Measurements from ENCODE around the gene IL10RA.

The IL10RA gene

DNA sequence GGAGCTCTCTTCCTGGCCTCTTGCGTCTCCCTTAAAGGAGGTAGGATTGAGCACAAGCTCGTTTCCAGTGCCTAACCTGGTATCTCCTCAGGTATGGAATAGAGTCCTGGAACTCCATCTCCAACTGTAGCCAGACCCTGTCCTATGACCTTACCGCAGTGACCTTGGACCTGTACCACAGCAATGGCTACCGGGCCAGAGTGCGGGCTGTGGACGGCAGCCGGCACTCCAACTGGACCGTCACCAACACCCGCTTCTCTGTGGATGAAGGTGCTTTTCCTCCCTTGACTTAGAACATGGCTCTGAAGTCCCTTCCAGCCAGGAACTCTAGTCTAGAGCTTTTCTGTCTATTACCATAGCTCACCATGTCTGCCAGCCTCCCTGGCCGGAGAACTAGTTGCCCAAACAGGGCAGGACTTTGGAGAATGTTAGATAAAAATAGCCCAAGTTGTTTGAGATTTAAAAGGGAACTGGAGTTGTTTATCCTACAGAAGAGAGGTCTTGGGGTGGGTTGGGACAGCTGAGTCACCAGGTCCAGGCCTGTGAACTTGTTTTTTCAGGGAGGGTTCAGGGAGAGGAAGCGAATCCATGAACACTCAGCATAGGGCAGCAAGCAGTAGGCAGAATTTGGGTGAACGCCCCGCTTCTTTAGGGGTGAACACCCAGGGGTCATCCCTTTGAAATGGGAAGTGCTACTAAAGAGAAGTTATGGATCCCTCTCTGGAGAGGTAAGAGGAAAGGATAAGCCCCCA, 3.3 kb downstream of the IL10RA start:
- Histone ChIP-seq H3K4me3 (ENCODE audit: low read length) (no peak overlapping the region), H3K9ac (ENCODE audit: low read length) (no peak overlapping the region), H3F3A (ENCODE audit: insufficient read depth, low read length) (peaks cover 15% of the 10 kb centered on the region), H3K4me1 (ENCODE audit: low read length) (peaks cover 44% of the 10 kb centered on the region), H3K4me2 (ENCODE audit: low read depth, low read length) (no peak overlapping the region; the same call in 1 of the 2 replicates), H4K20me1 (ENCODE audit: insufficient read depth, low read length) (0 out of 2 replicates have a peak, but pooled peaks cover 2% of the 10 kb centered on the region), H3K36me3 (replicated peaks; ENCODE audit: insufficient read depth, low read length) (peaks cover 37% of the 10 kb centered on the region), H3K9me3 (replicated peaks; ENCODE audit: insufficient read depth, low read length) (no peaks in the 10 kb centered on the region), H3K79me2 (ENCODE audit: low read length) (peaks cover 74% of the 10 kb centered on the region), H3K9me2 (replicated peaks; ENCODE audit: insufficient read depth, low read length) (no peaks in the 10 kb centered on the region), H2AFZ (ENCODE audit: low read length) (no peak overlapping the region), H3K27ac (ENCODE audit: low read length) (no peak overlapping the region), H3K27me3 (replicated peaks; ENCODE audit: insufficient read depth, low read length) (no peaks in the 10 kb centered on the region)
- DNase-seq, result no peak
- TF ChIP-seq EZH2phosphoT487 (IDR thresholded peaks at IDR 0.05; ENCODE audit: low read length), result no peak

DNA sequence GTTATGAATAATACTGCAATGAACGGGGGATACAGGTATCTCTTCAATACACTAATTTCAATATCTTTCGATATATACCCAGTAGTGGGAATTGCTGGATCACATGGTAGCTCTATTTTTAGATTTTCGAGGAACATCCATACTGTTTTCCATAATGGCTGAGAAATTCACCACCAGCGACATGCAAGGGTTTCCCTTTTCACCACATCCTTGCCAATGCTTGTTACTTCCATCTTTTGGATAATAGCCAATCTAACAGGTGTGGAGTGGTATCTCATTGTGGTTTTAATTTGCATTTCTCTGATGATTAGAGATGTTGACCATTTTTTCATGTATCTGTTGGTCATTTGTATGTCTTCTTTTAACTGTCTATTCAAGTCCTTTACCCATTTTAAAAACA, 5.9 kb downstream of the IL10RA start:
- Histone ChIP-seq H3K4me1 (ENCODE audit: low read length) (peaks cover 44% of the 10 kb centered on the region), H3K4me2 (ENCODE audit: low read depth, low read length) (0 out of 2 replicates have a peak overlapping the region, but pooled peaks have one; percentile 19)
- TF ChIP-seq EZH2 (optimal IDR thresholded peaks at IDR 0.05; ENCODE audit: low read depth, low read length), result no peak

DNA sequence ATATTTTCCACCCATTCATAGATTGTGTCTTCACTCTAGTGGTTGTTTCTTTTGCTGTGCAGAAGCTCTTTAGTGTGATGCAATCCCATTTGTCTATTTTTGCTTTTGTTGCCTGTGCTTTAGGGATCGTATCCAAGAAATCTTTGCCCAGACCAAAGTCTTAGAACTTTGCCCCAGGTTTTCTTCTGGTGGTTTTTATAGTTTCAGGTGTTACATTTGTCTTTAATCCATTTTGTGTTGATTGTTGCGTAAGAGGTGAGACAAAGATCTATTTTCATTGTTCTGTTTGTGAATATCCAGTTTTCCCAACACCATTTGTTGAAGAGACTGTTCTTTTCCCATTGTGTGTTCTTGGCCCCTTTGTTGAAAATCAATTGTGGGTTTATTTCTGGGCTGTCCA, 6.4 kb downstream of the IL10RA start:
- Histone ChIP-seq H3K4me3 (ENCODE audit: low read length) (no peak overlapping the region), H3K79me2 (ENCODE audit: low read length) (peaks cover 65% of the 10 kb centered on the region), H3K9me2 (replicated peaks; ENCODE audit: insufficient read depth, low read length) (no peaks in the 10 kb centered on the region), H3K9me3 (replicated peaks; ENCODE audit: insufficient read depth, low read length) (no peaks in the 10 kb centered on the region), H3K9ac (ENCODE audit: low read length) (no peak overlapping the region), H2AFZ (ENCODE audit: low read length) (no peak overlapping the region), H3K4me2 (ENCODE audit: low read depth, low read length) (no peak overlapping the region), H3K27me3 (replicated peaks; ENCODE audit: insufficient read depth, low read length) (no peaks in the 10 kb centered on the region), H3K27ac (ENCODE audit: low read length) (no peak overlapping the region), H4K20me1 (ENCODE audit: insufficient read depth, low read length) (0 out of 2 replicates have a peak, but pooled peaks cover 2% of the 10 kb centered on the region), H3K4me1 (ENCODE audit: low read length) (peaks cover 43% of the 10 kb centered on the region), H3K36me3 (replicated peaks; ENCODE audit: insufficient read depth, low read length) (peaks cover 50% of the 10 kb centered on the region), H3F3A (ENCODE audit: insufficient read depth, low read length) (peaks cover 2% of the 10 kb centered on the region)
- TF ChIP-seq EZH2phosphoT487 (IDR thresholded peaks at IDR 0.05; ENCODE audit: low read length) (no peak), CTCF (IDR thresholded peaks at IDR 0.05; ENCODE audit: low read length) (no peak), EZH2 (optimal IDR thresholded peaks at IDR 0.05; ENCODE audit: low read depth, low read length) (no peak)
- no peak for DNase-seq

More for the DNA sequence above, 5.9 kb downstream of the IL10RA start:
- Histone ChIP-seq H3K9ac (ENCODE audit: low read length) (no peak overlapping the region), H3F3A (ENCODE audit: insufficient read depth, low read length) (peaks cover 7% of the 10 kb centered on the region), H3K9me2 (replicated peaks; ENCODE audit: insufficient read depth, low read length) (no peaks in the 10 kb centered on the region), H3K4me3 (ENCODE audit: low read length) (no peak overlapping the region), H4K20me1 (ENCODE audit: insufficient read depth, low read length) (0 out of 2 replicates have a peak, but pooled peaks cover 2% of the 10 kb centered on the region), H3K27me3 (replicated peaks; ENCODE audit: insufficient read depth, low read length) (no peaks in the 10 kb centered on the region), H2AFZ (ENCODE audit: low read length) (no peak overlapping the region), H3K27ac (ENCODE audit: low read length) (no peak overlapping the region), H3K9me3 (replicated peaks; ENCODE audit: insufficient read depth, low read length) (no peaks in the 10 kb centered on the region), H3K79me2 (ENCODE audit: low read length) (peaks cover 69% of the 10 kb centered on the region), H3K36me3 (replicated peaks; ENCODE audit: insufficient read depth, low read length) (peaks cover 47% of the 10 kb centered on the region)
- peak; percentile 34 for DNase-seq

DNA sequence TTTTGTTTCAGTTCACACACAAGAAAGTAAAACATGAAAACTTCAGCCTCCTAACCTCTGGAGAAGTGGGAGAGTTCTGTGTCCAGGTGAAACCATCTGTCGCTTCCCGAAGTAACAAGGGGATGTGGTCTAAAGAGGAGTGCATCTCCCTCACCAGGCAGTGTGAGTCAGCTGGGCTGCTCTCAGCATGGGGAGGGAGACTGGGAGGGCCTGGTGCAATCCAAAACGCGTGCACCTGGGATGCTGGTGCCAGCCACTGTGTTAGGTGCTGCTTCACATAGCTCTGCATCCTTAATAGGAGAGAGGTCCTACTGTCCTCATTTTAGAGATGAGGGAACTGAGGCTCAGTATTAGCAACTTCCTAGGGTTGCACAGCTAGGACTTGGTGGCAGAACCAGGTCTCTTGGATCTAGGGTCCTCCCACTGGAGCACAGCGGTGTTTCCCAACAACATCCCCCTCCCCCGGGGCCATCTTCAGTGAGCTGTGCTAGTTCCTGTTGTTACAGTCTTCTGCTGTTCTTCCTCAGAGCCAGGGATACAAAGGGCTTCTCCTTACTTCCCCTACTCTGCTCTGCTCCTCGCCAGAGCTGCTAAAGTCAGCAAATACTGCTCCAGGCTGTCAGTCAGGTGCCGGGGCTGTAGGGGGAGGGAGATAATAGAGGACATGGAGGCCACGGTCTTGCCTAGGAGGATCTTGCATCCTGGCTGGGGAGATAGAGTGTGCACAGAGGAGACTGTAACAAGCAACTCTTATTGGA, 8.0 kb downstream of the IL10RA start:
- no peak for TF ChIP-seq EZH2 (optimal IDR thresholded peaks at IDR 0.05; ENCODE audit: low read depth, low read length)
- no peak for TF ChIP-seq EZH2phosphoT487 (IDR thresholded peaks at IDR 0.05; ENCODE audit: low read length)
- no peak for TF ChIP-seq CTCF (IDR thresholded peaks at IDR 0.05; ENCODE audit: low read length)
- Histone ChIP-seq H3K27ac (ENCODE audit: low read length) (no peak overlapping the region), H3K27me3 (replicated peaks; ENCODE audit: insufficient read depth, low read length) (no peaks in the 10 kb centered on the region), H3K9ac (ENCODE audit: low read length) (no peak overlapping the region), H3K4me3 (ENCODE audit: low read length) (no peak overlapping the region), H3K4me1 (ENCODE audit: low read length) (peaks cover 33% of the 10 kb centered on the region), H3F3A (ENCODE audit: insufficient read depth, low read length) (no peaks in the 10 kb centered on the region), H3K9me3 (replicated peaks; ENCODE audit: insufficient read depth, low read length) (no peaks in the 10 kb centered on the region), H3K9me2 (replicated peaks; ENCODE audit: insufficient read depth, low read length) (no peaks in the 10 kb centered on the region), H2AFZ (ENCODE audit: low read length) (no peak overlapping the region), H3K36me3 (replicated peaks; ENCODE audit: insufficient read depth, low read length) (peaks cover 56% of the 10 kb centered on the region), H3K4me2 (ENCODE audit: low read depth, low read length) (no peak overlapping the region), H3K79me2 (ENCODE audit: low read length) (peaks cover 49% of the 10 kb centered on the region), H4K20me1 (ENCODE audit: insufficient read depth, low read length) (0 out of 2 replicates have a peak, but pooled peaks cover 2% of the 10 kb centered on the region)
- no peak for DNase-seq

Data from MM.1S (cell line).